HEK293 (cell line): ENCODE data around the gene THOP1.

ENCODE experiments used
- GFI1B ChIP-seq: fragments of 450-650 bp; formaldehyde crosslinking; IDR thresholded peaks from 2 replicates; pipeline ENCODE4 v1.5.1; 2016; ENCODE audit warnings: missing biosample characterization, missing genetic modification characterization
- KLF1 ChIP-seq: fragments of 450-650 bp; formaldehyde crosslinking; IDR thresholded peaks from 2 replicates; pipeline ENCODE4 v1.5.1; 2016; ENCODE audit warnings: missing biosample characterization, missing genetic modification characterization
- REPIN1 ChIP-seq: fragments of 450-650 bp; formaldehyde crosslinking; IDR thresholded peaks from 2 replicates; pipeline ENCODE4 v1.5.1; 2017; ENCODE audit warnings: missing biosample characterization, missing genetic modification characterization, low read depth
- YY1 ChIP-seq: fragments of 450-650 bp; formaldehyde crosslinking; IDR thresholded peaks from 2 replicates; pipeline ENCODE4 v1.5.1; 2018; ENCODE audit warnings: missing biosample characterization, missing genetic modification characterization
- ZNF426 ChIP-seq: fragments of 450-650 bp; formaldehyde crosslinking; IDR thresholded peaks from 2 replicates; pipeline ENCODE4 v1.5.1; 2017; ENCODE audit warnings: missing biosample characterization, missing genetic modification characterization, mild to moderate bottlenecking, inconsistent platforms, moderate library complexity
- ZNF513 ChIP-seq: fragments of 450-650 bp; IDR thresholded peaks from 2 replicates; pipeline ENCODE4 v1.5.1; 2018; ENCODE audit warnings: missing biosample characterization, missing genetic modification characterization
- ZNF548 ChIP-seq: fragments of 450-650 bp; formaldehyde crosslinking; IDR thresholded peaks from 2 replicates; pipeline ENCODE4 v1.5.1; 2016; ENCODE audit warnings: missing biosample characterization, missing genetic modification characterization
- ZNF707 ChIP-seq: fragments of 450-650 bp; formaldehyde crosslinking; IDR thresholded peaks from 2 replicates; pipeline ENCODE4 v1.5.1; 2016; ENCODE audit warnings: missing biosample characterization, missing genetic modification characterization
- TF ChIP-seq, protein P1 (sequence below): fragments of 450-650 bp; formaldehyde crosslinking; IDR thresholded peaks from 2 replicates; pipeline ENCODE4 v1.5.1; 2016; ENCODE audit warnings: missing biosample characterization, missing genetic modification characterization
- TF ChIP-seq, protein P2 (sequence below): fragments of 450-650 bp; formaldehyde crosslinking; IDR thresholded peaks from 2 replicates; pipeline ENCODE4 v1.5.1; 2017; ENCODE audit warnings: missing biosample characterization, mild to moderate bottlenecking, missing genetic modification characterization, moderate library complexity
- TF ChIP-seq, protein P3 (sequence below): fragments of 450-650 bp; formaldehyde crosslinking; IDR thresholded peaks from 2 replicates; pipeline ENCODE4; 2016; ENCODE audit warnings: missing biosample characterization, missing genetic modification characterization
- TF ChIP-seq, protein P4 (sequence below): fragments of 450-650 bp; formaldehyde crosslinking; IDR thresholded peaks from 2 replicates; pipeline ENCODE4 v1.5.1; 2016; ENCODE audit warnings: missing biosample characterization, missing genetic modification characterization

GRCh38 chr19:2806736-2807378 is 21.6 kb downstream of the THOP1 start:
- TF ChIP-seq, protein P1, sequence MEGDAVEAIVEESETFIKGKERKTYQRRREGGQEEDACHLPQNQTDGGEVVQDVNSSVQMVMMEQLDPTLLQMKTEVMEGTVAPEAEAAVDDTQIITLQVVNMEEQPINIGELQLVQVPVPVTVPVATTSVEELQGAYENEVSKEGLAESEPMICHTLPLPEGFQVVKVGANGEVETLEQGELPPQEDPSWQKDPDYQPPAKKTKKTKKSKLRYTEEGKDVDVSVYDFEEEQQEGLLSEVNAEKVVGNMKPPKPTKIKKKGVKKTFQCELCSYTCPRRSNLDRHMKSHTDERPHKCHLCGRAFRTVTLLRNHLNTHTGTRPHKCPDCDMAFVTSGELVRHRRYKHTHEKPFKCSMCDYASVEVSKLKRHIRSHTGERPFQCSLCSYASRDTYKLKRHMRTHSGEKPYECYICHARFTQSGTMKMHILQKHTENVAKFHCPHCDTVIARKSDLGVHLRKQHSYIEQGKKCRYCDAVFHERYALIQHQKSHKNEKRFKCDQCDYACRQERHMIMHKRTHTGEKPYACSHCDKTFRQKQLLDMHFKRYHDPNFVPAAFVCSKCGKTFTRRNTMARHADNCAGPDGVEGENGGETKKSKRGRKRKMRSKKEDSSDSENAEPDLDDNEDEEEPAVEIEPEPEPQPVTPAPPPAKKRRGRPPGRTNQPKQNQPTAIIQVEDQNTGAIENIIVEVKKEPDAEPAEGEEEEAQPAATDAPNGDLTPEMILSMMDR (tag by site-specific recombination) = no peak
- TF ChIP-seq GFI1B (tag by site-specific recombination) (no peak), ZNF707 (tag by site-specific recombination) (no peak), KLF1 (no peak), YY1 (no peak), REPIN1 (no peak), ZNF513 (tag by site-specific recombination) (no peak), ZNF548 (tag by site-specific recombination) (no peak), ZNF426 (tag by site-specific recombination) (no peak)
- TF ChIP-seq, protein P2, sequence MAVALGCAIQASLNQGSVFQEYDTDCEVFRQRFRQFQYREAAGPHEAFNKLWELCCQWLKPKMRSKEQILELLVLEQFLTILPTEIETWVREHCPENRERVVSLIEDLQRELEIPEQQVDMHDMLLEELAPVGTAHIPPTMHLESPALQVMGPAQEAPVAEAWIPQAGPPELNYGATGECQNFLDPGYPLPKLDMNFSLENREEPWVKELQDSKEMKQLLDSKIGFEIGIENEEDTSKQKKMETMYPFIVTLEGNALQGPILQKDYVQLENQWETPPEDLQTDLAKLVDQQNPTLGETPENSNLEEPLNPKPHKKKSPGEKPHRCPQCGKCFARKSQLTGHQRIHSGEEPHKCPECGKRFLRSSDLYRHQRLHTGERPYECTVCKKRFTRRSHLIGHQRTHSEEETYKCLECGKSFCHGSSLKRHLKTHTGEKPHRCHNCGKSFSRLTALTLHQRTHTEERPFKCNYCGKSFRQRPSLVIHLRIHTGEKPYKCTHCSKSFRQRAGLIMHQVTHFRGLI (tag by site-specific recombination) = no peak
- TF ChIP-seq, protein P3, sequence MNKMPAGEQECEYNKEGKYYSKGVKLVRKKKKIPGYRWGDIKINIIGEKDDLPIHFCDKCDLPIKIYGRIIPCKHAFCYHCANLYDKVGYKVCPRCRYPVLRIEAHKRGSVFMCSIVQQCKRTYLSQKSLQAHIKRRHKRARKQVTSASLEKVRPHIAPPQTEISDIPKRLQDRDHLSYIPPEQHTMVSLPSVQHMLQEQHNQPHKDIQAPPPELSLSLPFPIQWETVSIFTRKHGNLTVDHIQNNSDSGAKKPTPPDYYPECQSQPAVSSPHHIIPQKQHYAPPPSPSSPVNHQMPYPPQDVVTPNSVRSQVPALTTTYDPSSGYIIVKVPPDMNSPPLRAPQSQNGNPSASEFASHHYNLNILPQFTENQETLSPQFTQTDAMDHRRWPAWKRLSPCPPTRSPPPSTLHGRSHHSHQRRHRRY = no peak
- TF ChIP-seq, protein P4, sequence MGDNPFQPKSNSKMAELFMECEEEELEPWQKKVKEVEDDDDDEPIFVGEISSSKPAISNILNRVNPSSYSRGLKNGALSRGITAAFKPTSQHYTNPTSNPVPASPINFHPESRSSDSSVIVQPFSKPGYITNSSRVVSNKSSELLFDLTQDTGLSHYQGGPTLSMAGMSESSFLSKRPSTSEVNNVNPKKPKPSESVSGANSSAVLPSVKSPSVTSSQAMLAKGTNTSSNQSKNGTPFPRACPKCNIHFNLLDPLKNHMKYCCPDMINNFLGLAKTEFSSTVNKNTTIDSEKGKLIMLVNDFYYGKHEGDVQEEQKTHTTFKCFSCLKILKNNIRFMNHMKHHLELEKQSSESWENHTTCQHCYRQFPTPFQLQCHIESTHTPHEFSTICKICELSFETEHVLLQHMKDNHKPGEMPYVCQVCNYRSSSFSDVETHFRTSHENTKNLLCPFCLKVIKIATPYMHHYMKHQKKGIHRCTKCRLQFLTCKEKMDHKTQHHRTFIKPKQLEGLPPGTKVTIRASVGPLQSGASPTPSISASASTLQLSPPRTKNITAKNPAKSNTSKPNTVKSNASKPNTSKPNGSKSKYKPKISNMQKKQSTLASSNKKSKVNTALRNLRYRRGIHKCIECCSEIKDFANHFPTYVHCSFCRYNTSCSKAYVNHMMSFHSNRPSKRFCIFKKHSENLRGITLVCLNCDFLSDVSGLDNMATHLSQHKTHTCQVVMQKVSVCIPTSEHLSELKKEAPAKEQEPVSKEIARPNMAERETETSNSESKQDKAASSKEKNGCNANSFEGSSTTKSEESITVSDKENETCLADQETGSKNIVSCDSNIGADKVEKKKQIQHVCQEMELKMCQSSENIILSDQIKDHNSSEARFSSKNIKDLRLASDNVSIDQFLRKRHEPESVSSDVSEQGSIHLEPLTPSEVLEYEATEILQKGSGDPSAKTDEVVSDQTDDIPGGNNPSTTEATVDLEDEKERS (tag by site-specific recombination) = no peak
